ENCODE data around the gene NTRK2. TPM values are rescaled to one million over a fixed set of nuclear protein-coding genes. Genes with fewer than 3 reads are reported as not detected.

NTRK2 gene
- total RNA-seq, 1 experiment from 2014 or later = 0.12 TPM

DNA sequence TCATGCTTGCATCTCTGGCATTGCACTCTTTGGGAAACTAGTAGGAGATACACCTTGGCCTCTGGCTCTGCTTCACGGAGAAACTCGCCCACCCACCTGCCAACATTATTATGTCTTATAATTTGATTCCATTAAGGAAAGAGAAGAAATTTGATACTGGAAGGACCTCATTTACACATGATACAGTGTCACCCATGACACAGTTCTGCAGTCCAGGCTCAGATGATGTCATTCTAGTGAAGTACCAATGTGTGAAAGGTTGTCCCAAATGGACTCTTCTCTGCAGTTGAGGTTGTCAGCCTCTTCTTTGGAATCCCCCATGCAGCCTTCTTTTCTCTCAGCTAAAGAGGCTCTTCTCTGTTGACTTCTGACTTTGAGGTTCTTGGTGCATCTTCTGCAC lies 329.1 kb downstream of the NTRK2 start:
- no peak for DNase-seq (ENCODE audit: extremely low read depth, low read depth)

DNA sequence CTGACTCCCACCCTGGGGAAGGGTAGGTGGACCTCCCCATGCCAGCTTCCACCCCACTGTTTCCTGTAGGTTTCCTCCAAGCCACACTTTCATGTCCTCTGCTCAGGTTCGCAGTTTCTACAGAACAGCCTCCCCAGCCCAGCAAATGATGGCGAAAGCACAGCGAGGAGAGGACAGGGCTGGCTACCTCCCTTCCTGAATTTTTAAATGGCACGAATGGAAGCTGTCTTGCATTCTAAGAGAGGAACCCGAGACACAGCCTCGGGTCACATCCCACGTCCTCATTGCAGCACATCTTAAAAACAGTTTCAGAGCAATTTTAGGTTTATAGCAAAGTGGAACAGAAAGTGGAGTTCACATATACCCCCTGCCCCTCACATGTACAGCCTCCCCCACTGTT lies 330.3 kb downstream of the NTRK2 start:
- no peak for DNase-seq (ENCODE audit: extremely low read depth, low read depth)

DNA sequence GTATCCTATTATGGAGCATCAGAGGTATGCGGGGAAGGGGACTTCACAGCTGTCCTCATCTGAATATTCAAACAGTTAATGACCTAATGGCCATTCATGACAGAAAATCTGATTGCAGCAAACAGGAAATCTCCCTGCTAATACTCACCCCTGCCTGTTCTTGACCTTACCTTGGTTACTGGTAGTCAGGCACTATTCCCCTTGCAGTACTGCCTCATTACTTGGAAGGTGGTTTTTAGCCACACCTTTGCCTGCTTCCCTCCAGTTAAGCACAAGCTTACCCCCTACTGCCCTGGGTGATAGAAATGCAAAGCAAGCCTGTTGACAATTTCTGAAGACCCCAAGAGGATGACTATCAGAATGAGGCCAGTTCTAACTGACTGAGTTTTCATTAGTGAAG lies 332.4 kb downstream of the NTRK2 start:
- DNase-seq (ENCODE audit: extremely low read depth, low read depth) = no peak

DNA sequence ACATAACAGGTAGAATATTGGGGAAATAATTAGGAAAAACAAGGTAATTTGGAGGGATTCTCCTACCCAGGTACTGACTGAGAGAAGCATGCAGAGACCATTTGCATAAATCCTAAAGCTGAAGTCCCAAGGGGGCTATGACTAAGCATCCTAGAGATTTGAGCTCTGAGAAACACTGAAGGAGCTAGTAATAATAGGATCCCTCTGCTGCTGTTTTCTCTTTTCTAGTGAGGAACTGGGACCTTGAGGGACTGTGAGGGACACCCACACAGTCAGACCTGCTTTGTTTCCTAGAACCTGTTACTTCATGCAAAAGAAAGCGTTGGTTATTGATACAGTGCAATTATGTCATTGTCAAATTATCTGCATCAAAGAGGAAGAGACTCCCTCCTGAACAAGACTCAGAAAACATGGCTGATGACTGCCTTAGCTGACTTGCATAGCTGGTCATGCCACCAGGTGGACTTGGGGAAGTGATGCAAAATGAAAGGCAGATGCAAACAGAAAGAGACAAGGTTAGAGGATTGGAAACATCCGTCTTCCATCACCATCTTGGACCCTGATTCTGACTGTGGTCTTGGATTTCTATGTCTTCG lies 335.4 kb downstream of the NTRK2 start:
- DNase-seq (ENCODE audit: extremely low read depth, low read depth) = no peak

DNA sequence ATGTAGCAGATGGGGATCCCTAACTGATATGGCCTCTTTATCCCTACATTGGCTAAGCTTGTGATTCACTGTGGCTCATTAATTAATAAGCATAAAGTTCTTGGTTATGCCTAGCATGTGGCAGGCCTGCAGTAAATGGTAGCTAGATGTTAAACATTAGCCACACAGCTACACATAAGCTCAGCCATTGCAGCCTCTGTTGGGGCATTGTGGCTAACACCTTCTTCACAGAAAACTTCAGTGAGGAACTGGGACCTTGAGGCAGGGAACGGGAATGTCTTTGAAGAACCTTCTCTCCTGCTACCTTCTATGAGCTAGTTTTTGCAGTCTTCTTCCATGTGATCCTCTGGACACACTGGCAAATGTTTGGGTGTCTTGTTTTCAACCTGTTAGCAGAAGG lies 338.2 kb downstream of the NTRK2 start:
- DNase-seq (ENCODE audit: extremely low read depth, low read depth) = no peak

DNA sequence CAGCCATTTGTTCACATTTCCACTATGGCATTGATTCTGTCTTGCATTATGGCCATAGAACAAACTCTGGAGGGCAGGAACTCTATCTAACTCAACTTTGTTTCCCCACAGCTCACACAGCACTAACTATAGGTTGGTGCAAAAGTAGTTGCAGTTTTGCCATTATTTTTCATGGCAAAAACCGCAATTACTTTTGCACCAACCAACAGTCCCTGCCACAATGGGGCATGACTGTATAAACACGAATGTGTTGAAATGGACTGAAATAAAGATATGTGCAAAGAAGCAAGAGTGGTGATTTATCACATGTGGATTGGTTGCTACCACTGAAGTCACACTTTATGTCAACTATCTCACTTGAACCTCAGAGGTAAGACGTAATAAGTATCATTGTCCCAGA lies 338.7 kb downstream of the NTRK2 start:
- no peak for DNase-seq (ENCODE audit: extremely low read depth, low read depth)

DNA sequence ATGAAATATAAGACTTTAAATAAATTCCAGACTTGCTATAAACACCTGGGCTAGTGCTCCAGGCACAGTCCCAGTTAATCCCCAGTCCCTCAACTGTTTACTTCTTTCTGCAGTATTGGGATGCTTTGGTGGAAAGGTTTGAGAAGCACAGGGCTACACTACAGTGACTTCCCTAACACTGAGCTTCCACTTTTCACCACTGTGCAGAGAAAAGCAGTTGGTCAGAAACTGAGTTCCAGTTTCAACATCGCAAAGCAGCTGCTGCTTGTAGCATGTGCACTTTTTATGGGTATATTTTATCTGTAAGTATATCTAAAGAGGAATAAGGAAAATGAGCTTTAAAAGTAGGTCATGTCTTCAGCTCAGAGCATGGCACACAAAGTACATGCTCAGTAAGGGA lies 339.7 kb downstream of the NTRK2 start:
- no peak for DNase-seq (ENCODE audit: extremely low read depth, low read depth)

DNA sequence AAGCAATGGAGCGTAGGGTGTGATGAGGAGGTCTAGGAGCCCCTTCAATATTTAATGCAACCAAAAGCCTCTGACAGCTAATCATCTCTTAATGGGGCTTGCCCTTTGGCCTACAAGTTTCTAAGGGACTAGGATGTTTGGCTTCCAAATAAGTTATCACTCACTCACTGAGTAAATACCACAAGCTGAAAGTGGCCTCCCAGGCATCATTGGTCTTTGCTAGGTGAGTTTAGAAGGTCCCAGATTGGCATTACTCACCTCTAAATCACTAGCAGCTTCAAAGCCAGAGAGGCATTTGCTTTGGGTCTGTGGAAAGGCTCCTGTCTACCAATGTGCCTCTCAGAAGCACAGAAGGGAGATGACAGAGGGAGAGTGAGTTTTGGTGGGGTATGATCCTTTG lies 344.2 kb downstream of the NTRK2 start:
- DNase-seq (ENCODE audit: extremely low read depth, low read depth) = no peak

DNA sequence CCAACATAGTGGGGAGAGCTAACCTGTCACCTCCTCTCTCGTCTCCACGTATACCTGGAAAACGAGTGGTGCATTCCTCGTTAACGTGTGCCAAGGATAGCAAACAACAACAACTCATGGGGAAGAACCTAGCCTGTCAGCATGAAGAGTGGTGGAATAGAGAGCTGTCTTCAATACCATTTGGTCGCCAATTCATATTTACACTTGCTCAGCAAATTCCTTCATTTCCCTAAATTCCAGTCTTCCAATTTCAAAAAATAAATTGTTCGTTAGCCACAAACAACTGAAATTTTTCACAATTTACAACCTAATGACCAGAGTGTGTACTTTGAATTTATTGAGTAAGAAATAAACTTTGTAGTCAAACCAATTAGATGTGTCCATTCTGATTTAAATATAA lies 344.8 kb downstream of the NTRK2 start:
- DNase-seq (ENCODE audit: extremely low read depth, low read depth) = no peak

DNA sequence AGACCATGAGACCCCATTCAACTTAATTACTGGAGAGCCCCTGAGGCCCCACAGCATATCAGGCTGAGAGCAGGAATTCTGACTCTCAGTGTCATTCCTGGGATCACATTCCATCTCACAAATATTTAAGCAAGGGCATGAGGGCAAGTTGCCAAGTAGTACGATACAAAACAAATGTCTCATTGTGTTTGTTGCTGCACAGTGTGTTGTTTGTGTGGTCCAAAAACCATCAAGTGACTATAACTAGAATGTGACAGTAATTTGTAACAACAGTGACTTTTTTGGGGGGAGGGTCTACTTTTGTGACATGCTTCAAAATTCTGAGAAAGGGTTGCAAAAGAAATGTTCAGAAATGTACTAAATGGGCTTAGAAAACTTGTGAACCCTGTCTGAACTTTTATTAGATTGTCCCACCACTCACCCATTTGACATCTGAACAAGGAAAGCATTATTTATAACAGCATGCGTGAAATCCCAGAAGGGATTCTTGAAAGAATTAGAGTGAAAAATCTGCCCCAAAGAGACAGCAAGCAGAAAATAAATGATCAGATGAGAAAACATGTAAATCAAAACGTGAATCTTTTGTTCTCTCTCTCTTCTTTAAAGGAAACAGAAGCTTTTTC lies 347.0 kb downstream of the NTRK2 start:
- no peak for DNase-seq (ENCODE audit: extremely low read depth, low read depth)

DNA sequence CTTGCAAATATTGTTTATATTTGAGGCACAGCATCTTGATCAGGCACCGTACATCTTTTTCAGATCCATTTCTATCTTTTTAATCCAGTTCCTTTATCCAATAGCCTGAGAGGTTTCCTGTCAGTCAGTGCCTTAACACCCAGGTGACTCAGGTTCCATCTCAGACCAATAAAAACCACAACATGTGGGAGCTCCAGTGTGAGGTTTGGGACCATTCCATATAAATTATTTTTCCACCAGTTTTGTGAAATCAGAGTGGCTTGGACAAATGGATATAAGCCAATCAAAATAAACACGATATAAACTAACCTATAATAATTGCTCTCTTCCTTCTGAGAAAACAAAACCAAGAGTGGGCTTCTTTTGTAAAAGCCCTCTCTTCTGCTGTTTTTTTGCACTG lies 351.3 kb downstream of the NTRK2 start:
- DNase-seq (ENCODE audit: extremely low read depth, low read depth) = no peak

DNA sequence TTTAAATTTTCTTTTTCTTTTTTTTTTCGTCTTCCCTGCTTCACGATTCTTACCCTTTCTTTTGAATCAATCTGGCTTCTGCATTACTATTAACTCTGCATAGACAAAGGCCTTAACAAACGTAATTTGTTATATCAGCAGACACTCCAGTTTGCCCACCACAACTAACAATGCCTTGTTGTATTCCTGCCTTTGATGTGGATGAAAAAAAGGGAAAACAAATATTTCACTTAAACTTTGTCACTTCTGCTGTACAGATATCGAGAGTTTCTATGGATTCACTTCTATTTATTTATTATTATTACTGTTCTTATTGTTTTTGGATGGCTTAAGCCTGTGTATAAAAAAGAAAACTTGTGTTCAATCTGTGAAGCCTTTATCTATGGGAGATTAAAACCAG lies 352.2 kb downstream of the NTRK2 start:
- DNase-seq (ENCODE audit: extremely low read depth, low read depth) = no peak

DNA sequence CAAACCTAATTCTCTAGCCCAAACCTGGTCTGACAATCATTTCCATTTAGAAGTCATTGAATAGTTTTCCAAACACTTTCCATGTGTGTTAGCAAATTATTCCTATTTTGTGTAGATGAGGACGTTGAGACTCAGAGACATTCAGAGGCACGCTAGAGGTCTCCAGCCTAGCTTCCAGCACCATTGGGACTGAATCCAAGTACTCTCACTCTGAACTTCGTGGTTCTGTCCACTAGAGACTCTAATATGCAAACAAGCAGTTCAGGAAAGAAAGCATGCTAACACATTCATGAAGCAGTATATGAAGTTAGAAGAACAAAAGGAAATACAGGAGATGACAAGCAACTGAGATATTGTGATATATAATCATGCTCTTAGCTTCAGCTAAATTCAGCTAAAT lies 354.8 kb downstream of the NTRK2 start:
- DNase-seq (ENCODE audit: extremely low read depth, low read depth) = no peak

DNA sequence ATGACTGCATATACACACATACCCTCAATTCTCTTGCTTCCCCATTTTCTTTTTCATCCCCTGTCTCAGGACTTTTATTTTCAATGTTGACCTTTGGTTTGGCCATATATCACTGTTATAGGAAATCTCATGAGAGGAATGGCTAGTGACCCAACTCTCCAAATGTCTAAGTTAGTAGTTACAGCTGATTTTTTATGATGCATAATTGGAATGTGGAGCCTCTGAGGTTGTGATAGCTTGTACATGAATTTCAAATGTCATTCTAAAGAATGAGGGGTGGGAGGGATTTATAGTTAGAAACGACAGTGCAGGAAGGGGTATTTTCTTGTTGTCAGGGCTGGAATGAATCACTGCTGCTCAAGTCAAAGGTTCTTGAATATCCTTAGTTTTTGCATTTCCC lies 356.1 kb downstream of the NTRK2 start:
- DNase-seq (ENCODE audit: extremely low read depth, low read depth) = no peak

DNA sequence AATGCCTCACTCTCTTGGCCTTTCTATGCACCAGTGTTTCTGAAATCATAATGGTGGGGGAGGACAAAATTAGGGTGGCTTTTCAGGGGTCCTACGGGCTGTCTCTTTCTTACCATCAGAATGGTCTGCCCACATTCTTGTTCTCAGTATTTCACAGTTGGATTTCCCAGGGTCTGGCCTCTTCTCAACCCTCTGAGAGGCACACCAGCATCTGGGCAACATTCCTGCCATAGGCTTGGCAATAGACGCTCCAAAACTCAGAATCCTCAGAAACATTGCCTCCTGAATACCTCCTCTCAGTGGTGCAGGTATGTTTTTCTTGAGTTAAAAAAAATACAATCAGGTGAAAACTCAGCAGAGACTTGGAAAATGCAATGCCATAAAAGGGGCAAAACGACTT lies 358.3 kb downstream of the NTRK2 start:
- no peak for DNase-seq (ENCODE audit: extremely low read depth, low read depth)

DNA sequence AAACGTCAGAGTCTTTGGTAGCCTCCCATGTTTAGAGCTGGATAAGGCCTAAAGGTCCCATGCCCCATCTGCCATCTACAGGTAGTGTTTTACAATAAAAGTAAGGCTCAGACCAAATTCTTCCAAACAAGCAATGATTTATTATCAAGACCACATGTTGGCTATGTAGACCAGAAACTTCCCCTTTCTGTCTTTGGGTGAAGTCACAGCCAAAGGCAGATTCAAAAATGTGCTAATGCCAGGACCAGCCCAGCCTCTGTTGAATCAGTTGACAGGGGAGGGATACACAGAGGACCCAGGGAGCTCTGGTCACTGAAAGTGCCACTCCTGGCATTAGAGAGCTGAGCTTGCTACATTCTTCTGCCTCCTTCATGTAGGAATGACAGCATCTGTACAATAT lies 360.8 kb downstream of the NTRK2 start:
- DNase-seq (ENCODE audit: extremely low read depth, low read depth) = no peak

DNA sequence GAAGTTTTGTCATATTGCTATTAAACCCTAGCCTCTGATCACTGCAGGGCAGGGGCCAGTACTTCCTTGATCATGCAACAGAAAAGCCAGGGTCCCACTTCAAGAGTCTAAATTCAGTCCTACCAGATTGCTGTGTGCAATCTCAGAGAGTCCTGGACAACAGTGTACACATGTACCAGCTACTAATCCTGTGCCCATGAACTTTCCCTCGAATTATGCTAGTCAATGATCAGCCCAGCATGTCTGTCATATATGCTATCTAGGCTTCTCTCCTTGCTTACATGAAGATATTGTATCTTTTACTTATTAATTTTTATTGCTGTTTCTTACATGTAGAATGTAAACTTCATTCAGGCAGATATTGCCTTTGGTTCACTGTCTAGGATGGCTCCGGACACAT lies 367.0 kb downstream of the NTRK2 start:
- DNase-seq (ENCODE audit: extremely low read depth, low read depth) = no peak

DNA sequence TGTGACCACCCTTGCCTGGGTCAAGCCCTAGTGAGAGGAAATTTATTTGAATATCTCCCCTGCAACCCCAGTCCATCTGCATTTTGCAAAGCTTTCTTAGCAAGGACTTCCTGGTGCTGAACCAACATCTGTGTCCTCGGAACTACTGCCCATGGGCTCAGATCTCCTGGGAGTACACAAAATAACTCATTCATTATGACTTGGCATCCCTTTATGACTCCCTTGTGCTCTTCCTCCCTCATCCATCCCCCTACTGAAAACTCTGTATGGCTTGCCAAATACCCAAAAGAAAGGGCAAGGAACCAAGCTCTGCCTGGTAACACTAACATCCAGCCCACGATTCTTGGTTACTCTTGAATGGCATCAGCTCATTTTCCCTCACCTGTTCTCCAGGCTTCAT lies 368.5 kb downstream of the NTRK2 start:
- no peak for DNase-seq (ENCODE audit: extremely low read depth, low read depth)

DNA sequence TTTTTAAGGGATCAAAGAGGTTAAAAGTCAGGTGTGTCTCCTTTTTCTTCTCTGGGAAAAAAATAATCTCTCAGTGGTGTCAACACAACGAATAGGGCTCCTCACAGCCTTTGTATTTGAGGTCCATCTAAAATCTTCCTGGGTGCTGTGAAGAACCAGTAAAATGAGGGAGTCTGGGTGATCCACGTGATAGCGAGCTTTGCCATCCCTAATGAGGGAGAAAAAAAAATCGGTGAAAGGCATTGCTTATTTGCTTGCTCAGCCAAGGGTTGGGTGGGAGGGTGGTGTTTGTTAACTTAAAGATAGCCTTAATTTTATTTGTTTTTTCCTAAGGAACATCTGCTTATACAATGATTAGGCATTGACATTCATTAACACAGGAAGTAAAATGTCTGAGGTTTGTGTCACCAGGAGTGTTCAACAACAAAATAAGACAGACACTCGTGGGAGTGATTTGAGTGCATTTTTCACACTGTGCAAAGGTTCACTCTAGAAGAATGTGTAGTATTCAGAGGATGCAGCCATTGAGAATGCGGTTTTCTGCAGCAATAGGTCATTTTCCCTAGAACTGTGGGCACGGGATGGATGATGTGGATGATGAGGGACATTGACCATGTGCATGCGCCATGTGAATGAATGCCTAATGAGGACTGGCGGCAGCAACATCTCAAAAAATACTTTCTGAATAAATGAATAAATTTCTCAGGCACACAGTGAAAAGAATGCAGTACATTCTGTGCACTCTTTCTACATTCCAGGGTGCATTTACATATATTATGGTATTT lies 369.5 kb downstream of the NTRK2 start:
- DNase-seq (ENCODE audit: extremely low read depth, low read depth) = no peak

DNA sequence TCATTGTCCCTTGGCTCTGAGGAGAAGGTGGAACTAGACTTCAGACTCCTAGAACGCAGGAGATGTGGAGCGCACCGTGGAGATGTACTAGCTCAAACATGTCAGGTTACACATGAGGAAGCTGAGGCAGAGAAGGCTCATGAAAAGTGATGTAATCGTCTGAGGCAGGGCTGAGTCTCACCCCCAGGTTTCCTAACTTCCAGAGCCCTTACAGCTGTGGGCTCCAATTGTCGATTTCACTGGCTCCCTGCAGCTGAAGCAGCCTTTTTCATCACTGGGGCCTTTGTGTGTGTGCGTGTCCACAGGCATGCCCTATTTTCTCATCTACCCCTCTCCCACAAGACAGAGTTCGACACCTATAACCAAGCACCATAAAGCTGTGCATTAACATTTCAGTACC lies 370.6 kb downstream of the NTRK2 start:
- no peak for DNase-seq (ENCODE audit: extremely low read depth, low read depth)

DNA sequence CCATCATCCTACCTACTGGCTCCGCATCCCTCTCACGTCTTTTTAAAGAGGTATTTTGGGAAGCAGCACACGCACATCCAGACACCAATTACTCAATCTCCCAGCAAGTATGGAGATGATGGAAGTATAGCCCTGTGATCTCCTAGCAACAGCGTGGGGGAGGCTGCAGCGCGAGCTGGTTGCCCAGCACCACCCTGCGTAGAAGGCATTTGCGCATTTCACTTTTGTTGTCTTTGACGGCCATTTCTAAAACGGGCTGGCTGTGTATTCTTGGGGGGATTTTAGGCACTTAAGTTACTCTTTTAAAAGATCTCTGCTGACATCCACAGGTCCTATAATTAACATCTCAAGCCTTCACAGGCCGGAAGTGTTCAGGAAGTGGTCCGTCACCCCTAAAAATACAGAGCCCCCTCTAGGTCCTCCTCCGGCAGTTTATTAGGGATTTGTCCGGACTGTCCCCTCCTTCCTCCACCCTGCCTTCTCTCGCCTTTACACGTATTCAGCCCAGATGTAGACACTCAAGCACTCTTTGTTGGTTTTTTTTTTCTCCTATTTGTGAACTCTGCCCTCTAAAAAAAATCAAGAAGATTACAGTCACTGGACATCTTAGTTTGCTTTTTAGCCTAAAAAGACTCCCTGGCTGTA lies 371.4 kb downstream of the NTRK2 start:
- no peak for DNase-seq (ENCODE audit: extremely low read depth, low read depth)
